Fibroblast of lung (primary cell): ENCODE results near the gene NFYA. TPM values are rescaled to one million over a fixed set of nuclear protein-coding genes. Genes with fewer than 3 reads are reported as not detected.

Source experiments
- DNase-seq, 2 donors: peaks; one replicate each; pipeline versions ENCODE4 v3.0.0 to v3.0.0-alpha.2; 2010; ENCODE audit warnings: low read depth in 2 of 2
- H2AFZ ChIP-seq: 2 replicates; pipeline ENCODE4 v1.5.1; 2012; ENCODE audit warnings: low read length, control low read depth, inconsistent platforms
- H3K27ac ChIP-seq: 2 replicates; pipeline ENCODE4 v1.5.1; 2011; ENCODE audit warnings: low read length, control low read depth; ENCODE audit not compliant: insufficient read depth
- H3K27me3 ChIP-seq: 2 replicates; pipeline ENCODE4 v1.5.1; 2011; ENCODE audit warnings: mild to moderate bottlenecking, low read length; ENCODE audit not compliant: control insufficient read depth, insufficient read depth
- H3K36me3 ChIP-seq: 2 replicates; pipeline ENCODE4 v1.5.1; 2011; ENCODE audit warnings: low read length; ENCODE audit not compliant: control insufficient read depth, insufficient read depth
- H3K4me1 ChIP-seq: 2 replicates; pipeline ENCODE4 v1.5.1; 2011; ENCODE audit warnings: low read length; ENCODE audit not compliant: control insufficient read depth, insufficient read depth; ENCODE audit errors: extremely low read depth
- H3K4me2 ChIP-seq: 2 replicates; pipeline ENCODE4 v1.5.1; 2011; ENCODE audit warnings: low read length, control low read depth; ENCODE audit not compliant: insufficient read depth; ENCODE audit errors: extremely low read depth
- H3K4me3 ChIP-seq, 4 experiments: fragments of 200-600 bp in 1 of 4; sonication (generic) in 1 of 4; replicated peaks in 1 of 4; 2 replicates each; pipeline ENCODE4 v1.5.1; 2011 to 2016; ENCODE audit warnings: low read length in 4 of 4, low read depth in 3 of 4, mild to moderate bottlenecking in 3 of 4, control low read depth in 2 of 4, inconsistent platforms in 1 of 4, mixed read lengths in 1 of 4; ENCODE audit not compliant: insufficient read depth in 1 of 4; ENCODE audit errors: control extremely low read depth in 1 of 4
- H3K79me2 ChIP-seq: 2 replicates; pipeline ENCODE4 v1.5.1; 2012; ENCODE audit warnings: mild to moderate bottlenecking, low read length, inconsistent platforms; ENCODE audit not compliant: control insufficient read depth, insufficient read depth
- H3K9ac ChIP-seq: 2 replicates; pipeline ENCODE4 v1.5.1; 2011; ENCODE audit warnings: mild to moderate bottlenecking, low read length, control low read depth; ENCODE audit not compliant: insufficient read depth
- H3K9me3 ChIP-seq: 2 replicates; pipeline ENCODE4 v1.5.1; 2012; ENCODE audit warnings: low read depth, low read length; ENCODE audit not compliant: control insufficient read depth, insufficient read depth
- H4K20me1 ChIP-seq: 2 replicates; pipeline ENCODE4 v1.5.1; 2011; ENCODE audit warnings: low read length; ENCODE audit not compliant: control insufficient read depth, insufficient read depth; ENCODE audit errors: extremely low read depth
- EZH2 ChIP-seq: IDR thresholded peaks from 2 replicates; pipeline ENCODE4 v1.5.1; 2012; ENCODE audit warnings: low read length, control low read depth, mild to moderate bottlenecking; ENCODE audit errors: missing control alignments
- polyA plus RNA-seq, 2 donors: library from polyadenylated mRNA; depleted of rRNA in 1 of 2; stranded (reverse) in 1 of 2; unstranded in 1 of 2; fragments of >200 nt; gene quantifications; 2 replicates each; pipeline ENCODE4 v1.2.1, GENCODE V29; 2011 to 2012; ENCODE audit warnings: missing spikeins in 1 of 2
- total RNA-seq: library from RNA; depleted of rRNA; stranded (reverse); fragments of >200 nt; gene quantifications from 2 replicates; pipeline ENCODE4 v1.2.1, GENCODE V29; 2014
- TF ChIP-seq, protein P1 (sequence below), 2 donors: IDR thresholded peaks in 1 of 2; conservative IDR thresholded peaks in 1 of 2; 1 replicate in 1 of 2; 2 replicates in 1 of 2; pipeline ENCODE4 v1.5.1; 2011 to 2012; ENCODE audit warnings: low read length in 2 of 2, control low read depth in 1 of 2, inconsistent platforms in 1 of 2, low read depth in 1 of 2, mild to moderate bottlenecking in 1 of 2

The NFYA gene
- total and polyA plus RNA-seq, 2 donors (not counting 1 experiment from before 2014, with no cell fraction given) = 6.9 to 14.9 TPM

DNA sequence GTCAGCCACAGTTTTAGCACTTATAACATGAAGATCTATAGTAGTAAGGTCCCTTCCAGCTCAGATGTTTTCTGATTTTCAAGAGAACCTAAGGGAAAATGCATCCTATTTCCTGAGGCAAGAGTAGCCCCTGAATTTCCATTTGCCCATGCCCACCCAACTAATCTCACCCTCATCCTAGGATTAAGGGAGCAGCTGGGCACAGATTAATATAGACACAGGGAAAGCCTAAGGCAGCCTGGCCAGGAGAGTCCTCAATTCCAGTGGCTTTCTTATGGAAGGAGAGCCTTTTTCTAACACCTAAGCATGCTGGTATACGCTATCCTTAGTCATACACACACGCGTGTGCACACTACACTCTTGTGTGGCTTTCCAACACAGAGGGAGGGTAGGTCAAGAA, 18.3 kb upstream of the NFYA start:
- no peak for TF ChIP-seq EZH2
- TF ChIP-seq, protein P1, sequence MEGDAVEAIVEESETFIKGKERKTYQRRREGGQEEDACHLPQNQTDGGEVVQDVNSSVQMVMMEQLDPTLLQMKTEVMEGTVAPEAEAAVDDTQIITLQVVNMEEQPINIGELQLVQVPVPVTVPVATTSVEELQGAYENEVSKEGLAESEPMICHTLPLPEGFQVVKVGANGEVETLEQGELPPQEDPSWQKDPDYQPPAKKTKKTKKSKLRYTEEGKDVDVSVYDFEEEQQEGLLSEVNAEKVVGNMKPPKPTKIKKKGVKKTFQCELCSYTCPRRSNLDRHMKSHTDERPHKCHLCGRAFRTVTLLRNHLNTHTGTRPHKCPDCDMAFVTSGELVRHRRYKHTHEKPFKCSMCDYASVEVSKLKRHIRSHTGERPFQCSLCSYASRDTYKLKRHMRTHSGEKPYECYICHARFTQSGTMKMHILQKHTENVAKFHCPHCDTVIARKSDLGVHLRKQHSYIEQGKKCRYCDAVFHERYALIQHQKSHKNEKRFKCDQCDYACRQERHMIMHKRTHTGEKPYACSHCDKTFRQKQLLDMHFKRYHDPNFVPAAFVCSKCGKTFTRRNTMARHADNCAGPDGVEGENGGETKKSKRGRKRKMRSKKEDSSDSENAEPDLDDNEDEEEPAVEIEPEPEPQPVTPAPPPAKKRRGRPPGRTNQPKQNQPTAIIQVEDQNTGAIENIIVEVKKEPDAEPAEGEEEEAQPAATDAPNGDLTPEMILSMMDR (conservative IDR thresholded peaks at IDR 0.05 in 1 of 2, IDR thresholded peaks at IDR 0.05 in 1 of 2; ENCODE audit: low read depth in 1 of 2, low read length in 2 of 2) = no peak
- H3K9me3 ChIP-seq = no peaks in the 10 kb centered on the region
- H3K27ac ChIP-seq = no peak overlapping the region
- no peak overlapping the region for H3K4me2 ChIP-seq
- no peak overlapping the region for H2AFZ ChIP-seq
- no peaks in the 10 kb centered on the region for H3K27me3 ChIP-seq
- H3K4me3 ChIP-seq = no peak overlapping the region
- H3K9ac ChIP-seq = no peak overlapping the region
- no peaks in the 10 kb centered on the region for H3K36me3 ChIP-seq
- no peaks in the 10 kb centered on the region for H3K79me2 ChIP-seq
- no peak for DNase-seq
- no peaks in the 10 kb centered on the region for H4K20me1 ChIP-seq
- H3K4me1 ChIP-seq = no peaks in the 10 kb centered on the region

DNA sequence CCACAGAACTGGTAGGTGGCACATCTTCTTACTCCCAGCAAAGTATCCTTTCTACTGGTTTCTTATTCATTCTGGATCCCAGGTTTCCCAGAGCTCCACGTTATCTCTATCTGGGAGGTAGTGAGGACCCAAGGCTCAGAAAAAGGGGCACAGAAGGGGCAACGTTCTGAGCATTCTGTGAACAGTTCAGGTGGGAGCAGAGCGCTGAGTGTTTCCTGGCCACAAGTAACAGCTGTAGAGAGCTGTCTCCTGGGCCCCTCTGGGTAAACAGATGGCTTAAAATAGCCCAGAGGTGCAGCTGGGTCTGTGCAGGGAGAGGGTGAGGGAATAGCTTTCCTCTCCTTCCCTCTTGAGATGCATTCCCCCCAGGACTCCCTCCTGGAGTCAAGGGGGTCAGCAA, 17.6 kb upstream of the NFYA start:
- TF ChIP-seq EZH2 = no peak
- TF ChIP-seq, protein P1 (conservative IDR thresholded peaks at IDR 0.05 in 1 of 2, IDR thresholded peaks at IDR 0.05 in 1 of 2; ENCODE audit: low read depth in 1 of 2, low read length in 2 of 2) = no peak
- no peaks in the 10 kb centered on the region for H4K20me1 ChIP-seq
- no peaks in the 10 kb centered on the region for H3K79me2 ChIP-seq
- H3K4me1 ChIP-seq = no peaks in the 10 kb centered on the region
- DNase-seq = no peak
- no peak overlapping the region for H3K4me3 ChIP-seq
- no peaks in the 10 kb centered on the region for H3K36me3 ChIP-seq
- H3K4me2 ChIP-seq = no peak overlapping the region
- H3K9ac ChIP-seq = no peak overlapping the region
- no peaks in the 10 kb centered on the region for H3K9me3 ChIP-seq
- H3K27ac ChIP-seq = no peak overlapping the region
- H3K27me3 ChIP-seq = no peaks in the 10 kb centered on the region
- no peak overlapping the region for H2AFZ ChIP-seq

DNA sequence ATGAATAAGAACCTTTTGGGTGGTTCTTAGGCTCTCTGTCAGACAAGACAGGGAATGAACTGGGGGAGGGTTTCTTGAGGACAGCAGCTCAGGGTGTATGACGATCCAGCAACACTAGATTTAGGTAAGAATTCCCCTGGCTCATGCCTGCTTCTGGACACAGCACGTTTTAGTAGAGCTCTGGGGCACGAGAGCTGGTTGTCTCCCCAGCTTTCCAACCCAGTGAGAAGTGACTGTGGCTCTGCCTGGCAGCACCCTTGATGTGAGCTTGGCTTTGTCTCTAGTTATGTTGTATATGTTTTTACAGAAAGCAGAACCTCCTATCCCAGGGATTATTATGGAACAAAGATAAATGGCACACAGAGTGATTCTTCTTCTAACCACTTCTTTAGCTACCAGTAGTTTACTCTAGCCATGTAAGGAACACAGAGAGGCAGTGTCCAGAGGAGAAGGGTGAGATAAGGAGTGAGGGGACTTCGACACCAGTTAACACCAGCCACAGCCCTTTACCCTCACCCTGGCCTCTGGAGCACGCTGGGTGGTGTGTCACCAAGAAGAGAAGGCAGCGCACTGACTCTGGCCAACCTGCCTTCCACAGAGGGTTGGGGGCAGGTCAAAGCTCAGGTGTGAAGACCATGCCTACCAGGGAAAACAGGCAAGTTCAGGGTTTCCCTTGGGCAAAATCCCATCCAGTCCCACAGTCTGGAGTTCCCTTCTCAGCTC, 15.8 kb upstream of the NFYA start:
- H3K4me2 ChIP-seq = no peak overlapping the region
- no peaks in the 10 kb centered on the region for H4K20me1 ChIP-seq
- no peak for TF ChIP-seq EZH2
- TF ChIP-seq, protein P1 (conservative IDR thresholded peaks at IDR 0.05 in 1 of 2, IDR thresholded peaks at IDR 0.05 in 1 of 2; ENCODE audit: low read depth in 1 of 2, low read length in 2 of 2) = no peak
- H3K79me2 ChIP-seq = no peaks in the 10 kb centered on the region
- no peaks in the 10 kb centered on the region for H3K27me3 ChIP-seq
- no peak overlapping the region for H2AFZ ChIP-seq
- H3K4me3 ChIP-seq = no peak overlapping the region
- H3K36me3 ChIP-seq = no peaks in the 10 kb centered on the region
- no peaks in the 10 kb centered on the region for H3K4me1 ChIP-seq
- H3K9ac ChIP-seq = no peak overlapping the region
- H3K9me3 ChIP-seq = no peaks in the 10 kb centered on the region
- no peak for DNase-seq
- H3K27ac ChIP-seq = no peak overlapping the region
